Jurkat, Clone E6-1 (cell line): ENCODE measurements around the gene TRERF1.
"Not testable (repeated sequence)": the region's sequence is repeated elsewhere in the genome, so short reads cannot be mapped to it uniquely, and the experiment has no call there.

Experiments
- DNase-seq: peaks from one replicate; pipeline ENCODE4 v3.0.0-alpha.2; 2011; ENCODE audit warnings: low read depth, low spot score
- H3K4me3 ChIP-seq: 2 replicates; pipeline ENCODE4 v1.5.1; 2011; ENCODE audit warnings: mild to moderate bottlenecking, low read length, control low read depth, moderate library complexity

Gene TRERF1

GRCh38 chr6:42324656-42325324, 126.9 kb downstream of the TRERF1 start:
- not testable (repeated sequence) for H3K4me3 ChIP-seq, DNase-seq

GRCh38 chr6:42322676-42323075, 129.1 kb downstream of the TRERF1 start:
- no peak for DNase-seq

DNA sequence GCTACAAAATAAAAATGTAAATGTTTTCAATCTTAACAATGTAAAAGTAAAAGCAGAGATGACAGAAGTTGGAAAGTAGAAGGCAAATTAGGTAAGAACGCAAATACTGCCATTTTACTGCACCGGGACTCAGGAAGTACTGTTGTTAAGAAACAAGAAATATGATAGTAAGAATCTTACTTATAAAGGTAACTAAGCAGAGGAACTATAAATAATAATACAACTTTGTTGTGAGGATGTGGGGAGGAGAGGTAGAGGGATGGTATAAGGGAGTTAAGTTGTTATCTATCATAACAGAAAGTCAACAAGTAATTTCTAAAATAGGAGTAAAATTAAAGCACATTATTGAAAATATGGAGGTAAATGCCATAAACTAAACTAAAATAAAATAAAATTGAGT, 129.8 kb downstream of the TRERF1 start:
- DNase-seq = no peak
- H3K4me3 ChIP-seq = no peak overlapping the region

More at GRCh38 chr6:42322676-42323075, 129.1 kb downstream of the TRERF1 start:
- H3K4me3 ChIP-seq = no peak overlapping the region

- DNase-seq = no peak
- H3K4me3 ChIP-seq = no peak overlapping the region
These were observed 131.0 kb downstream of the TRERF1 start for GRCh38 chr6:42320762-42321161.

DNA sequence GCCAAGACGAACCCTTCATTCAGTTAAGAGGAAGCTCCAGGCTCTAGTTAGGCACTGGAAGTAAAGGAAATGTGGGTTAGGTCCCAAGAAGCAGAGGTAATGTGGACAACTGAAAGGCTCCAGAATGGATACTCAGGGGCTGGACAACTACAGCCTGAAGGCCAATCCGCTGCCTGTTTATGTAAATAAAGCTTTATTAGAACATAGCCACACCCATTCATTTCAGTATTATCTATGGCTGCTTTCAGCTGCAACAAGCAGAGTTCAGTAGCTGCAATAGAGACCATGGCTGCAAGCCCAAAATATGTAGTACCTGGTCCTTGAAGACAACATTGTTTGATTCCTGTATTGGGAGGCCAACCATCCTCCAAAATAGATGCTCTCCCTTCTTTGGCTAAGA, 133.2 kb downstream of the TRERF1 start:
- no peak overlapping the region for H3K4me3 ChIP-seq
- DNase-seq = no peak

DNA sequence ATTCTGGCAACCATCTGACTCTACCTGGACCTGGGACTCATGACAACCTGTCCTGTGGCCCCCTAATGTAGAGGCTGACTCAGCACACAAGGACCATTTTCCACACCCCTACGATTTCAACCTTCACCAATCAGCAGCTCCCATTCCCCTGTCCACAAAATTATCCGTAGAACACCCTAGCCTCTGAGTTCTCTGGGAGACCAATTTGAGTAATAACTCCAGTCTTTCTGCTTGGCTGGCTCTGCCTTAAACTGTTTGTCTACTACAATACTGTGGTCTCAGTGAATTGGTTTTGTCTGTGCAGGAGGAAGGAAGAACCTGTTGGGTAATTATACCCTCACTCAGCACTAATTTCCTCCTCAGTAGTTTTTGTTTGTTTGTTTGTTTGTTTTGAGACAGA, 134.7 kb downstream of the TRERF1 start:
- DNase-seq = no peak
- no peak overlapping the region for H3K4me3 ChIP-seq

DNA sequence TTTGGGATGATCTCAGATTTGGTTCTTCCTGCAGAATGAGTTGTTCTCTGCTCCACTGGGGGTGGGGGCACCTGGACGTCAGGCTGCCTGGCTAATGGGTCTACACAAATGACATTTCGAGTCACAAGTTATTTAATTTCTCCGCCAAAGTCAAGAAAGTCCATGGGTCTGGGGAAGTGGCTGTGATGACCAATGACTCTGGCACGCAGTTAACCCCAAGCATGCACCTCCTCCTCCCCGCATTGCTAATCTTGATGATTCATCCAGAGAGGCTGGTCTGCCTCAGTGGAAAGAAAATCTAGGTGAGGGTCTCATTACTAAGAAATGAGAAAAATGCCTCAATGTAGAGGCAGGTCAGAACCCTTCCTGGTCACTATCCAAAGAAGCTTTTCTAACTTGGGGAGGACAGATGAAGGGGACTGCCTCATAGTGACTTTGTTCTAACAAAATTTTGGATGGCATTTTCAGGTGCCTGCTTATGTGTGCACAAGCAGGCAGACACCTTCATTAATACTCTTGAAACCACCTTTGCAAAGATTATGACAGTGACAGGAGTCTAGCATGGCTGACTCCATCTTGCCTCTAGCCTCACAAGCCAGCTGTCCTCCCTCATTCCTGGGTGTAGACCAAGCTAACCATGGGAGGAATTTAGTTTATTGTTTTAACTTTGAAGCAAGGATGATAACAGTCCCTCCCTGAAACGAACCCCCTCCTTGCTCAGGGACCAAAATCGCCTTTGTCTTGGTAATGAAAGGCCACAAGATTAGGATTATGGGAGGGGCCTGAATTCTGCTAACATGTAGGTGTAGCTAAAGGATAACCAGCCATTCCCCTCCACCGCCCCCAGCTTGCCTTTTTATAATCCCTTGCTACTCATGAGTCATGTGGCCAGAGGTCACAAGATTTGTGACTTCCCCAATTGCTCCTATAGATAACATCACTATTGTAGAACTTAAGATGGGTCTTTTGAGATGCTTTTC, 135.4 kb downstream of the TRERF1 start:
- no peak overlapping the region for H3K4me3 ChIP-seq
- DNase-seq = no peak

DNA sequence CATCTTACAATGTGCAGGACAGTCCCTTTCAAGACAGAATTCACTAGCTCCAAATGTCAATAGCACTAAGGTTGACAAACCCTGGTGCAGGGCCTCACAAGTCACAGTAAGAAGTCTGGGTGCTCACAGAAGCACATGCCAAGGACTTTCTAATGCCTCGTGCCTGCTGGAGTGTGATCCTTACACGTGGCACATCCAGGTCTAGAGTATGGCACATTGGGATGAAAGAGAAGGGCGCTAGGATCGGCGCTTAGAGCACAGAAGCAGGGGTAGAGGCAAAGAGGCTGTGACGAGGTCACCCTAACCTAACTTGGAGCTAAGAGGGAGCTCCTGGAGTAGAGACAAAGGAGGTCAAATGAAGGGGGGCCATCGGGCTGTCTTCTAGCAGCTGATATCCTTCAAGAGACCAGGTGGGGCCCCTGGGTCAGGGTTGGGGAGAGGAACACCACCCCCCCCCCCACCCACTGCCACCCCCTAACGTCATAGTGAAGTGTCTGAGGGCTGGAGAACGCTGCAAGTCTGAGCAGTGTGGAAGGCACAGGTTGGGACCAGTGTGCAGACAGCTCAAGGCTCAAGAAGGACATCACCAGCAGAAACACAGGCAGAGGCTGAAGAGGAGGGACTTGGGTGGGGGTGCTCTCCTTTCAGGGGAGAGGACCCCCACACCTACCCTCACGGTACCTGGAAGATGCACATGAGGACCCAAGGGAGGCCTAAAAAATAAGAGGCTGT, 136.3 kb downstream of the TRERF1 start:
- no peak for DNase-seq
- H3K4me3 ChIP-seq = no peak overlapping the region

GRCh38 chr6:42314571-42315258, 137.0 kb downstream of the TRERF1 start:
- no peak overlapping the region for H3K4me3 ChIP-seq
- no peak for DNase-seq

GRCh38 chr6:42313941-42314570, 137.7 kb downstream of the TRERF1 start:
- H3K4me3 ChIP-seq = no peak overlapping the region
- DNase-seq = peak; percentile 4

- no peak overlapping the region for H3K4me3 ChIP-seq
- no peak for DNase-seq
These were observed 138.7 kb downstream of the TRERF1 start for GRCh38 chr6:42313038-42313437.

GRCh38 chr6:42307141-42307470, 144.6 kb downstream of the TRERF1 start:
- no peak overlapping the region for H3K4me3 ChIP-seq
- no peak for DNase-seq

- DNase-seq = no peak
- H3K4me3 ChIP-seq = no peak overlapping the region
These were observed 145.1 kb downstream of the TRERF1 start for GRCh38 chr6:42306439-42307140.

- H3K4me3 ChIP-seq = no peak overlapping the region
- DNase-seq = no peak
These were observed 147.5 kb downstream of the TRERF1 start for GRCh38 chr6:42304053-42304712.

DNA sequence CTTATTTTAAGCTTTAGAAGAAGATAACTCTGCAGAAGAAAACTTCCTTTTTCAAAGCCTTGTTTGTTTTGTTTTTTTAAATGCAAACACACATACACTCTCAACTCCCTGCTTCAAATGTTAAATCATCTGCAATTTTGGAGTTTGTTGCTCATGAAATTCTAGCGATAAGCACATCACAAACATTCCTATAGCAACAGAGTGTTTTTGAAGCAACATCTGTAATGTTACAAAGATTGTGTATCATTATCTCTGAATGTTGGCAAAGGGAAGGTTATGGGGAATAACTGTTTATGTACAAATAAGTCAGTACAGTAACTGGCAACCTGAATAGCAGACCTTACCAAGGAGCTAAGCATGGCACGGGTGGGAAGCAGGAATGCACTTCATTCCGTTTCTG, 149.3 kb downstream of the TRERF1 start:
- DNase-seq = no peak
- H3K4me3 ChIP-seq = no peak overlapping the region

- no peak for DNase-seq
These were observed 149.7 kb downstream of the TRERF1 start for GRCh38 chr6:42301986-42302385.

DNA sequence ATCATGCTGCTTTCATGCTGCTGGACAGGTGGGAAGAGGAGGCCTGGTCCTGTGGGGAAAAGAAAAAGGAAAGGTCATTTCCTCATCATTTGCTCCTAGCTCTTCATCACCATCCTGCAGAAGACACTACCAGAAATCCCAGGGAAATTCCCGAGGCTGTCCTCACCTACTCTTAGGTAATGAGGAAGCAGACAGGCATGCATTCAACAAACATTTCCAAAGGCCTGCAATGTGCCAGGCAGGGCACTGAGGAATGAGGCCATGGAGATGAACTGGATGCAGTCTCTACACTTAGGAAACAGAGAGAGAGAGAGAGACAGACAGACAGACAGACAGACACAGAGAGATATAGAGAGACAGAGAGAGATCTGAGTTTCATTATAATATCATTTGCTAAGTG, 151.0 kb downstream of the TRERF1 start:
- DNase-seq = no peak
- H3K4me3 ChIP-seq = no peak overlapping the region

More at GRCh38 chr6:42301986-42302385, 149.7 kb downstream of the TRERF1 start:
- H3K4me3 ChIP-seq = no peak overlapping the region

DNA sequence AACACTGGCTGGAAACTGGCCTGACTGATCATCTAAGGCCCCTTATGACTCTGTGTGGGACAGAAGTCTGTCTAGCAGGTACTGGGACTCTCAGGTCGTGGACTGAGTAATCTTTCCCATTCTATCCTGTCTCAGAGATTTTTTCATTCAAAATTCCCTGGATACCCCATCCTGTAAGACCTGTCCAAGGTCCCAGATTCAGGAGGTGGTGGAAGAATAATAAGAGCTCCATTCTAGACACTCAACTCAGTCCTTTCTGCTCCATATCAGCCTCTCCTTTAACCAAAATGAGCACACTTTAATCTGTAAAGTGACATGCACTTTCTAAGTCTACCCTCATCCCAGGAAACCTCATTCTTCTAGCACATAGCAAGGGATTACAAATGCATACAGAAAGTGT, 151.5 kb downstream of the TRERF1 start:
- DNase-seq = no peak
- no peak overlapping the region for H3K4me3 ChIP-seq
